ENCODE results near the gene PKD1L1. TPM values are rescaled to one million over a fixed set of nuclear protein-coding genes. Genes with fewer than 3 reads are reported as not detected.

The PKD1L1 gene
- total RNA-seq, 1 donor from 2014 or later = 0.59 TPM

GRCh38 chr7:47762746-47763062 is 185.6 kb downstream of the PKD1L1 start:
- no peak overlapping the region for H3K27ac ChIP-seq
- no peak for ATAC-seq

GRCh38 chr7:47762207-47762606 is 186.1 kb downstream of the PKD1L1 start:
- no peak for DNase-seq
- Histone ChIP-seq H3K4me1 (peaks cover 13% of the 10 kb centered on the region), H3K27me3 (ENCODE audit: low read depth) (no peaks in the 10 kb centered on the region), H3K27ac (no peak overlapping the region), H3K4me3 (no peak overlapping the region), H3K9me3 (no peaks in the 10 kb centered on the region), H3K36me3 (no peaks in the 10 kb centered on the region)
- no peak for TF ChIP-seq CTCF (IDR thresholded peaks at IDR 0.05)
- ATAC-seq = no peak
- intact Hi-C loops (cut with DNase I) = no loop called here

More at GRCh38 chr7:47762746-47763062, 185.6 kb downstream of the PKD1L1 start:
- H3K9me3 ChIP-seq = no peaks in the 10 kb centered on the region
- intact Hi-C loops (cut with DNase I) = no loop called here
- TF ChIP-seq CTCF (IDR thresholded peaks at IDR 0.05) = no peak
- no peak for DNase-seq
- H3K27me3 ChIP-seq (ENCODE audit: low read depth) = no peaks in the 10 kb centered on the region
- no peaks in the 10 kb centered on the region for H3K36me3 ChIP-seq
- peaks cover 13% of the 10 kb centered on the region for H3K4me1 ChIP-seq
- no peak overlapping the region for H3K4me3 ChIP-seq

GRCh38 chr7:47759056-47759706 is 189.1 kb downstream of the PKD1L1 start:
- Histone ChIP-seq H3K4me1 (peaks cover 13% of the 10 kb centered on the region), H3K36me3 (no peaks in the 10 kb centered on the region), H3K4me3 (no peak overlapping the region), H3K9me3 (no peaks in the 10 kb centered on the region), H3K27me3 (ENCODE audit: low read depth) (no peaks in the 10 kb centered on the region), H3K27ac (peak overlapping the region; percentile 67)
- no peak for ATAC-seq
- no peak for DNase-seq
- intact Hi-C loops (cut with DNase I) = no loop called here
- no peak for TF ChIP-seq CTCF (IDR thresholded peaks at IDR 0.05)

GRCh38 chr7:47758546-47758945 is 189.7 kb downstream of the PKD1L1 start:
- no peak overlapping the region for H3K4me3 ChIP-seq
- H3K4me1 ChIP-seq = peaks cover 13% of the 10 kb centered on the region
- intact Hi-C loops (cut with DNase I) = no loop called here
- no peaks in the 10 kb centered on the region for H3K9me3 ChIP-seq
- peak in 1 of 2 donors; percentile 14 for ATAC-seq
- H3K27me3 ChIP-seq (ENCODE audit: low read depth) = no peaks in the 10 kb centered on the region
- no peak for DNase-seq
- no peak for TF ChIP-seq CTCF (IDR thresholded peaks at IDR 0.05)
- no peaks in the 10 kb centered on the region for H3K36me3 ChIP-seq
- H3K27ac ChIP-seq = peak overlapping the region; percentile 67

GRCh38 chr7:47757921-47758411 is 190.3 kb downstream of the PKD1L1 start:
- Histone ChIP-seq H3K36me3 (no peaks in the 10 kb centered on the region), H3K27ac (peak overlapping the region; percentile 67), H3K9me3 (no peaks in the 10 kb centered on the region), H3K27me3 (ENCODE audit: low read depth) (no peaks in the 10 kb centered on the region), H3K4me1 (peaks cover 7% of the 10 kb centered on the region), H3K4me3 (no peak overlapping the region)
- DNase-seq = peak; percentile 62
- peak; percentile 83 to 89 for ATAC-seq
- intact Hi-C loops (cut with DNase I) = no loop called here
- TF ChIP-seq CTCF (IDR thresholded peaks at IDR 0.05) = no peak

All from lower lobe of right lung (tissue), 2 donors.